LNCAP (cell line): ENCODE results near the gene MTSS2.

Source experiments
- CTCF ChIP-seq: fragments of 450-650 bp; IDR thresholded peaks from 2 replicates; pipeline ENCODE4 v1.5.1; 2017; ENCODE audit warnings: mild to moderate bottlenecking

The MTSS2 gene

GRCh38 chr16:70686376-70687101, 686 bp upstream of the MTSS2 start:
- no peak for TF ChIP-seq CTCF

GRCh38 chr16:70685061-70685937, 554 bp downstream of the MTSS2 start:
- TF ChIP-seq CTCF: no peak

- TF ChIP-seq CTCF: no peak
Measured at GRCh38 chr16:70684146-70685060, 1.4 kb downstream of the MTSS2 start.

GRCh38 chr16:70683146-70683944, 2.5 kb downstream of the MTSS2 start:
- no peak for TF ChIP-seq CTCF

- TF ChIP-seq CTCF: no peak
Measured at GRCh38 chr16:70682239-70683145, 3.4 kb downstream of the MTSS2 start.

GRCh38 chr16:70681382-70682238, 4.2 kb downstream of the MTSS2 start:
- no peak for TF ChIP-seq CTCF
